Right ventricle myocardium inferior (tissue), 1 donor: Measurements from ENCODE around the gene MYH6. TPM values are rescaled to one million over a fixed set of nuclear protein-coding genes. Genes with fewer than 3 reads are reported as not detected.
"Not testable (repeated sequence)": the region's sequence is repeated elsewhere in the genome, so short reads cannot be mapped to it uniquely, and the experiment has no call there.

Source experiments
- ATAC-seq: fragments of 200-7000 bp; cut with Tn5 transposase; one replicate; pipeline ENCODE4 v1.9.1; 2020; ENCODE audit warnings: mild to moderate bottlenecking, moderate library complexity
- DNase-seq: peaks from one replicate; pipeline ENCODE4 v3.0.0; 2021; ENCODE audit errors: missing footprints
- intact Hi-C: fragments of 100-400 bp; cut with DNase I; formaldehyde crosslinking; loops from one replicate; pipeline ENCODE4 v1.11.0; 2022
- total RNA-seq: library from RNA; stranded (reverse); fragmentation: NEBNext Ultra II Directional; extraction: Animal tissue kit (Norgen Biotek cat#: 25700); gene quantifications from one replicate; pipeline ENCODE4 v1.2.1, GENCODE V29; 2021
- donor health status: DM: no; HTN: yes; CAD: no; lungs with severe emphysema.

Gene MYH6
- total RNA-seq, 1 donor from 2014 or later: 3,910 TPM

DNA sequence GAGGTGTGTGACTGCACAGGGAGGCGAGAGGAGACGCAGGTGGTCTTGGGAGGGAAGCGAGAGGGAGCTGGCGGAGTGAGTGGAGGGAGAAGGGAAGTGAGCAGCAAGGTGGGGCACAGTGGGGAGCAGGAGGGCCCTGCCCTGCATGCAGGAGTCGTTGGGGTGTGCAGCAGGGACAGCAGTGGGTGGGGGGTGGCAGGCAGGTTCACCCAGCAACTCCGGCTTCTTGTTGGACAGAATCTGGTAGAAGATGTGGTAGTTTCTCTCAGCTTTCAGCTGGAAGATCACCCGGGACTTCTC, 5.0 kb downstream of the MYH6 start:
- DNase-seq: peak; percentile 44
- intact Hi-C loops: no loop called here
- ATAC-seq: no peak

DNA sequence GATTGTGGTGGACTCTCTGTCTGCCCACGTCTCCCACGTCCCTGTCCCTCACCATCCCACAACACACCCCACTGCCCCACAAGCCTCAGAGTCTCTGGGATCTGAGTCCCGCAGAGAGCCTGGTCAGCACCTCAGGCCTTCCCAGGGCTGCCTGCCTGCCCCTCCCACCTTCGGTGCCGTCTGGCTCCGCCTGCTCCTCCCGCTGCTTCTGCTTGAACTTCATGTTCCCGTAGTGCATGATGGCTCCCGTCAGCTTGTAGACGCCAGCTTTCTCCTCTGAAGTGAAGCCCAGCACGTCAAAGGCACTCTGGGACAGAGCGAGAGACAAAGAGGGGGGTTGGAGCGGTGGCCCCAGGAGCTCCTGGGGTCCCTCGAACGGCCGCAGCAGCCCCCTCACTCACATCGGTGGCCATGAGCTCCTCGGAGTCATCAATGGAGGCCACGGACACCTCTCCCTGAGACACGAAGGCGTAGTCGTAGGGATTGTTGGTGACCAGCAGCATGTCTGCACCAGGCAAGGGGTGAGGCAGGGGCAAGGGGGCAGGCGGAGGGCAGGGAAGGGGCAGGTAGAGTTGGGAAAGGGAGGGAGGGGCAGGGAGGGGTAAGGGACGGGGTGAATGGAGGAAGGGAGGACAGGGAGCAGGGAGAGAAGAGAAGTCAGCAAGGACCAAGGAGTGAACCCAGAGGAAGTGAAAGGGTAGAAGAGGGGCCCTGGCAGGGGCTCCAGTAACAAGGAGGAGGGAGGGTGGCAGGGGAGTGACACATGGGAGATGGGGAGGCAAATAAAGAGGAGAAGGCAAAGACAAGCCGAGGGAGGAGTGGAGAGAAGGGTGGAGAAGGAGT, 5.6 kb downstream of the MYH6 start:
- ATAC-seq (no peak), DNase-seq (no peak)

DNA sequence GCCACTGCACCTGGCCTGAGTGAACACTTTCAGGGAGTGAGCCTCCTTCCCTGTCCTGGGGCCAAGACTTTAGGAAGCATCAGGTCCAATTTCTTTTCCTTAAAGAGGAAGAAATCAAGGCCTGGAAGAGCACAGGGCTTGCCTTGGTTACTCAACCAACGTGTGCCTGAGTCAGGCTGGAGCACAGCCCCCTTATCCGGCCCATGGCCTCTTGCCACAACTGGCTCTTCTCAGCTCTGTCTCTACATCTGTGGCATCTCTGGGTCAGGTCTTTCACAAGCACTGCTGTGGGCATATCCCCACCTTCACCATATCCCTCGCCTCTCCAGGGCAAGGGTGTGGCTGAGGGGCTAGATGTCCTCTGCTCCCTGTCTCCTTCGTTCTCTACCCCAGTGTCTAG, 6.8 kb downstream of the MYH6 start:
- ATAC-seq: peak; percentile 1
- DNase-seq: no peak
- intact Hi-C loops: no loop called here

More for the DNA sequence above, 5.6 kb downstream of the MYH6 start:
- intact Hi-C loops: no loop called here

DNA sequence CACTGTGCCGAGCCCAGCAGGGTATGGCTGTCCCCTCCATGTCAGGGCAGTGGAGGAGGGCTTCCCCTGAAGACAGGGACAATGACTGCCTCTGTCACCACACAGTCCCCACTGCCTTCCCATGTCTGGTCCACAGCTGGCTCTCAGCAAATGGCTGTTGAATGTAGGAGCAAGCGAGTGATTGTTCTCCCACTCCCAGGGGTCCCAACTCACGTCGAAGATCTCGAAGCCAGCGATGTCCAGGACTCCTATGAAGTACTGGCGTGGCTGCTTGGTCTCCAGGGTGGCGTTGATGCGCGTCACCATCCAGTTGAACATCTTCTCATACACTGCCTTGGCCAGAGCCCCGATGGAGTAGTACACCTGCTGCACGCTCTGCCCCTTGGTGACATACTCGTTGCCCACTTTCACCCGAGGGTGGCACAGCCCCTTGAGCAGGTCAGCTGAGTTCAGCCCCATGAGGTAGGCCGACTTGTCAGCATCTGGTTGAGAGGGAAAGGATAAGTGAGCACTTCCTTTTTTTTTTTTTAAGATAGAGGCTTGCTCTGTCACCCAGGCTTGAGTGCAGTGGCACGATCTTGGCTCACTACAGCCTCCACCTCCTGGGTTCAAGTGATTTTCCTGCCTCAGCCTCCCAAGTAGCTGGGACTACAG, 7.5 kb downstream of the MYH6 start:
- intact Hi-C loops, ATAC-seq, DNase-seq: not testable (repeated sequence)

DNA sequence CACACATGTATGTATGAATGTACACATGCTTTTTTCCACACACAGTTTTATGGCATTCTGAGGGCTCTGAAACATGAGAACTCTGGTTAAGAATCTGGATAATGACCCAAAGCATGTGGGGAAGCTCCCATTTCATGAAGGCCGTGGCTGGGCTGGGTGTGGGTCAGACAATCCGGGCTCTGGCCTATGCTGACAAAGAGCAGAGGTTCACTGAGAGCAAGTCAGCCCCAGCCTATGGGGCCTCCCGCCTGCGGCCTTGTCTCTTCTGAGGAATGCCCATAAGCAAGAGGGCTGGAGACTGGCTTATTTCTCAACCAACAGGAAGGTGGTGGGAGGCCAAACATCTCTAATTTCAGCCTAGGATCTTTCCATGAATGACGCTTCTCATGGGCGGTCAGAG, 8.5 kb downstream of the MYH6 start:
- intact Hi-C loops: no loop called here
- ATAC-seq (no peak), DNase-seq (peak; percentile 37)

DNA sequence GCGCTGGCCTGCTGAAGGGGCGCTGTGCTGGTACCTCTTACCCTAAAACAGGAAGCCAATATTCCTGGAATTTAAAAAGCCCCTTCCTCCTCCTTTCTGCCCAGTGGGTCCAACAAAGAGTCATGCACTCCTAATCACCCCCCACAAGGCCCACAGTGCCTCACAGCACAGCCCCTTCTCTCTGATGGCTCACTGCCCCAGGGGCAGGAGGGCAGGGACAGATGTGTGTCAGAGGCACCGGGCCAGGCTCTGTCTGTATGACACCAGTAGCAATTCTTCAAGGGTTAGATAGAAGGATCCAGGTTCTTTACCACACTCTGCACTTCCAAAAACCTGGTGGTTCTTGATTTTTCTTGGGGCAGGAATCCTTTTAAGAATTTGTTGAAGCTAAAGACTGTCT, 8.9 kb downstream of the MYH6 start:
- ATAC-seq (no peak), DNase-seq (peak; percentile 61)
- intact Hi-C loops: no loop called here

DNA sequence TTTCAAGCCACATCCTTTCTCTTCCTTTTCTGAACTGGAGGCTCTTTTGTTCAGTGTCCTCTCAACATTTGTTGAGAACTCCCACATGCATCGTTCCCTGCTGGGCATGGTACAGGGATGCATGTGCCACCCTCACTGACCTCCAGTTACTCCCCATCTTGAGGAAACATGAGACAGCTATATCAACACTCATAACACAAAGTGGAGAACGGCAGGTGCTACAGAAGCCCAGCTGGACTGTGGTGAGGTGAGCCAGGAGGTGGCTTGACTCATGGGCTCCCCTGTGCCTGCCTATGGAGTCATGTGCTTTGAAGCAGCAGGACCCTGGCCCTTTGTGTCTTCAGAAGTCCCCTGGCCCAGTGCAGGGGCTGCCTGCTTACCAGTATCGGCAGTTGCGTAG, 9.7 kb downstream of the MYH6 start:
- DNase-seq (peak; percentile 32), ATAC-seq (no peak)
- intact Hi-C loops: no loop called here

DNA sequence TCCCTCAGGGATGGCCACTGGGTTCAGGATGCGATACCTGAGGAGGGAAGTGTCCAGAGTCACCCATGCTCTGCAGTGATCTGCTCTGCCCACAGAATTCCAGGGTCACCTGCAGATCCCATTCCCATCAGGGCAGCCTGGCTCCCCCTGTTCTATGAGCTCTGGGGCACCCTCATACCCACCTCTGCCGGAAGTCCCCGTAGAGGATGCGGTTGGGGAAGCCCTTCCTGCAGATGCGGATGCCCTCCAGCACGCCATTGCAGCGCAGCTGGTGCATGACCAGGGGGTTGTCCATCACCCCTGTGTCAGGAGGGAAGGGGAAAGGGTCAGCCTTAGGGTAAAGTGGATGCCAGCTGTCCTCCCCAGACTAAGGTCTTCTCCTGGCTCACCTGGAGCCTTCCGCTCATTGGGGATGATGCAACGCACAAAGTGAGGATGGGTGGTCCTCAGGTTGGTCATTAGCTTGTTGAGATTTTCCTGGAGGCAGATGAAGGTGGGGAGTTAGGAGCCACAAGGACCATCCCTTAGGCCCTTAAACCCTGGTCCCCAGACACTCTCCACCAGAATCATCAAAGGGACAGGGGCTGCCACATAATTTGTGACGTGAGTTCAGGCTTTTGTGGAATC, 11.2 kb downstream of the MYH6 start:
- intact Hi-C loops: no loop called here
- no peak for DNase-seq
- peak; percentile 1 for ATAC-seq

DNA sequence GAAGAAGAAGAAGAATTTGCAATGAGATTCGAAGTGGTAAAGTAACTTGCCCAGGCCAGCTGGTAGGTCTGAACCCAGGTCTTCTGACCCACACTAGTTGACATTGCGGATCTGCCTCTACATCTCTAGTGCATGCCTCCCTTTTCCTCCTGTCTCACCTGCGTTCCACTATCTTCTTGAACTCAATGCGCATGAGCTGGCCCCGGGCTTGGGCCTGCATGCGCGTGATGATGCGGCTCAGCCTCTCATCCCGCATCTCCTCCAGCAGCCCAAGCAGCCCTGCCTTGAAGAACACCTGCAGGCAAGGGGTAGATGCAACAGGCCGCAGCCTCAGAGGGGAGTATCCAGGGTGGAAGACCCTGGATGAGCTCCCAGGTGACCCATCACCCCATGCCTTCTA, 11.9 kb downstream of the MYH6 start:
- DNase-seq (no peak), ATAC-seq (no peak)
- intact Hi-C loops: no loop called here

DNA sequence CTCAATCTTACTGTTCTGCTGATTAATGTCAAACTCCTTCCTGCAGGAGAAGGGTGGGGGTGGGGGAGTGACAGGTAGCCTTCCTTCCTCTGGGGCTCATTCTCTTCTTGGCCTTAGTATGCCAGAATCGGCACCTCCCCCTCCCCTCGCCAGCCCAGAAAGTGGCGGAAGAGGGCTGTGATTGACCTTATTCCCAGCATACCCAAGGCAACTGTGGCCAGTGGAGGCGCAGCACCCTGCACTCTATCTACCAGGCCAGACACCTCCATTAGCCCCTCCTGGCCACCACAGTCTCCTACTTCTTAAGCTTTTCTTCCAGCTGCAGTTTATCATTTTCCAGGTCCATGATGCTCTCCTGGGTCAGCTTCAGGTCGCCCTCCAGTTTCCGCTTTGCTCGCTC, 15.5 kb downstream of the MYH6 start:
- intact Hi-C loops: no loop called here
- no peak for ATAC-seq
- DNase-seq: peak; percentile 68

DNA sequence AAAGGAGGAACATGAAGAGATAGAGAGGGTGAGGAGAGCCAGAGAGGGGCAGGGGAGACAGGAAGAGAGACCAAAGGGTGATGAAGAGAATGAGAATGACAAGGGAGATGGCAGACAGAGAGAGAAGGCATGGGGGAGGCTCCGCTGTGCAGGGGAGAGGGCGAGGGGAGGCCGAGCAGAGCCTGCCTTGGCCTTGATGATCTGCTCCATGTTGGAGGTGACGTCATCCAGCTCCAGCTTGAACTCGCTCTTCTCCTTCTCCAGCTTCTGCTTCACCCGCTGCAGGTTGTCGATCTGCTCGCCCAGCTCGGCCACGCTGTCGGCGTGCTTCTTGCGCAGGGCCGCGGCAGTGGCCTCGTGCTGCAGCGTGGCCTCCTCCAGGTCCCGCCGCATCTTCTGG, 18.2 kb downstream of the MYH6 start:
- intact Hi-C loops, DNase-seq, ATAC-seq: not testable (repeated sequence)

DNA sequence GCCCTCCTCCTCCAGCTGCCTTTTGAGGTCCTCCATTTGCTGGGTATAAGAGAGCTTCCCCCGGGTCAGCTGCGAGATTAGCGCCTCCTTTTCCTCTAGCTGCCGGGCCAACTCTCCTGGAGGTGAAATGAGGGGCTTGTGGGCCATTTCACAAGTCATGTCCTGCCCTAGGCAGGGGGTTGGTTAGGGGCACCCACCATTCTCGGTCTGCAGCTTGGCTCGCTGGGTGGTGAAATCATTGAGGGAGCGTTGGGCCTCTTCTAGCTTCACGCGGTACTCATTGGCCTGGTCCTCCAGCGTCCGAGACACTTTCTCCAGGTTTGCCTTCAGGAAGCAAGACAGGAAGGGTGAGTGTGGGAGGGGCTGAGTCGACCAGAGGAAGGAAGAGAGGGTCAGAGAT, 18.7 kb downstream of the MYH6 start:
- intact Hi-C loops: no loop called here
- peak; percentile 26 for DNase-seq
- ATAC-seq: no peak

DNA sequence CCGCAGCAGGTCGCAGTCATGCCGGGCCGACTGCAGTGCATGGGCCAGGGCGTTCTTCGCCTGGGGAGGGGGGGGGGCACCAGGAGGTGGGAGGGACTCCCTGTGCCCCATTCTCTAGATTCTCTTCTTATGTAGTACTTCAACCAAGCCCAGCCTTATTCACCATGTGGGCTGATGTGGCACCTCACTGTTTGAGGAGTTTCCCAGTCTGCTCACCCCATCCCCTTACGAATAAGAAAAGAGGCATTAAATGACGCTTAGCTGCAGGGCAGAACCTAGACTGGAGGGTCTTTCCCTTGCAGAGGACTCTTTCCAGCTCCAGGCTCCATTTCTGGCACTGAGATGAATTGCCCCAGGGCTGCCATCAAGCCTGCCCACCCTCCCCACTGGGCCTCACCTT, 19.1 kb downstream of the MYH6 start:
- intact Hi-C loops: no loop called here
- no peak for ATAC-seq
- no peak for DNase-seq

DNA sequence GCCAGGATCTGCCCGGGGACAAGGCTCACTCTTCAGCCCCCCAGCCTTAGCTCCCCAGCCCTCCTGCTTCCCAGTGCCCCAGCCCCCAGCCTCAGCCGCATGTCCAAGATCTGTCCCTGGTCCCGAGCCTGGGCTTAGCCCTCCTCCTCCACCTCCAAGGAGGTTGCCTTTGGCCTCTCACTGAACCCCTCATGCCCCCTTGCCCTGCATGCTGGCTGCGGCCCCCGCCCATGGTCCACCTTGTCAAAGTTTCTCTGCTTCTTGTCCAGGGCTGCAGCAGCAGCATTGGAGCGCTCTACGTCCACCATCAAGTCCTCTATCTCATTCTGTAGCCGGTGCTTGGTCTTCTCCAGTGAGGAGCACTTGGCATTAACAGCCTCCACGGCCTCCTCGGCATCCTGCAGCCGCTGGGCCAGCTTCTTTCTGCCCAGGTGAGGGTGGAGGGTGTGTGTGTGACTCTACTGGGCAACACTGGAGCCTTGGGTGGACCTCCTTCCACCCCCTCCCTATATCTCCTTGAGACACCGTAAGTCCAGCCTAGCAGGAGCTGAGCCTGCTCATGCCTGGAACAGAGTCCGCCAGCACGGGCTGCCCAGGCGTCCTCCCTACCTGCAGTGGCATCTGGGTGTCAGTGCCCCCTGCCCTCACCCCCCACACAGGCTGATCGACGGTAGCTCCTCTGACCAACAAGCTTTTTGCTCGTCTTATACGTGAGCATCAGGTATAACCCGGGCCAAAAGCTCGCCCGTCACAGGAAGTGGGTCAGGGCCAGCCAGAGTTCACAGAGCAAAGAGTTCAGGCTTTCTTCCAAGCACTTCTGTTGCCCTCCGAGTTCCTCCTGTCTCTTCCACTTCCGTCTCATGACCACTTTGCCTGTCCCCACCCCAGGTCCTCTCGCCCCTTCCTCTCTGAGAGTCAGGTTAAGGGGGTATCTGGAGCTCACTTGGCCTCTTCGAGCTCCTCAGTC, 19.9 kb downstream of the MYH6 start:
- intact Hi-C loops: no loop called here
- no peak for ATAC-seq
- peak; percentile 57 for DNase-seq

DNA sequence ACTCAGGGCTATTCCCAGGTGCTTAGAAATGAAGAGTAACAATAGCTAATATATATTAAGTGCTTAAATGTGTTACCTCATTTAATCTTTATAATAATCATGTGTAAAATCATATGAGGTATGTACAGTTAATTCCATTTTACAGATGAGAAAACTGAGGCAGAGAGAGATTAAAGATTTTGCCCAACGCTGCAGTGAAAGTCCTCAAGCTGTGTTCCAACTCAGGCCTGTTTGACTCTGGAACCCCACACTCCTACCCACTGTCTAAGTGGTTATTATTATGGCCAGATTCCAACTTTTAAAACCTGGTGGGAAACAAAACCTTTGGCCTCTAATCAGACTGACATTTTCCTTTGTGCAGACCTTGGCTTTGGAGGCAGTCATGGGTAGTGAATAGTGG, 21.1 kb downstream of the MYH6 start:
- no peak for DNase-seq
- ATAC-seq: no peak
- intact Hi-C loops: no loop called here

DNA sequence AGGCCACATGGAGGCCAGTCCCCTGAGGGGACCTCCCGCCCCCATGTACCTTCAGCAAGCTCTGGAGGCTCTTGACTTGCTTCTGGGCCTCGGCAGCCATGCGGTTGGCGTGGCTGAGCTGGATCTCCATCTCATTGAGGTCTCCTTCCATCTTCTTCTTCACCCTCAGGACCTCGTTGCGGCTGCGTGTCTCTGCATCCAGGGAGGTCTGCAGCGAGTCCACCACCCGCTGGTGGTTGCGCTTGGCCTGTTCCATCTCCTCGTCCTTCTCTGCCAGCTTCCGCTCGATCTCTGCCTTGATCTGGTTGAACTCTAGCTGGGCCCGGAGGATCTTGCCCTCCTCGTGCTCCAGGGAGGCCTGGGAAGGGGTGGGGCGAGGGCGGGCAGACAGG, 21.8 kb downstream of the MYH6 start:
- ATAC-seq, intact Hi-C loops: not testable (repeated sequence)
- DNase-seq: peak; percentile 41

DNA sequence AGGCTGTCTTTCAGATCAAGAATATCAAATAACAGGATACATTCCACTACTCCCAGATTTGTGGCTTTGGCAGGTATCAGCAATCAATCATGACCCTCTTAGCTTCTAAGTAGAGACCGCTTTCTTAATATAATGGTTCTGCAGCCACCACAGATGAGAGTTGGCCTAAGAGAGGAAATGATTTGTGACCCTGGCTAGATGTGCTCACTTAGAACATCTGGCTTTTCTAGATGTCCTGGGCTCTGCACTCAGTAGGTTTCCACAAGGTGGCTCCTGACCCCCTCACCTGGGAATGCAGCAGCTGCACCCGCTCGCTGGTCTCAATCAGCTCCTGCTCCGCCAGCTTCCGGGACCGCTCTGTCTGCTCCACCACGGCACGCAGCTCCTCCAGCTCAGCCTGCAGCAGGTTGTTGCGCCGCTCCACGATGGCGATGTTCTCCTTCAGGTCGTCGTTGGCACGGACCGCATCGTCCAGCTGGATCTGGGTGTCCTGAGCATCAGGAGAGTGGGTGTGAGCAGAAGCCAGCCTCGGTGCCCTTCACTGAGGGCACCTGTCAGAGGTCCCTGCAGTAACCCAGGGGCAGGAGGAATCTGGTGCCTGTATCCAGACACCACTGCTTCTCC, 22.3 kb downstream of the MYH6 start:
- ATAC-seq: no peak
- peak; percentile 5 for DNase-seq
- intact Hi-C loops: no loop called here

DNA sequence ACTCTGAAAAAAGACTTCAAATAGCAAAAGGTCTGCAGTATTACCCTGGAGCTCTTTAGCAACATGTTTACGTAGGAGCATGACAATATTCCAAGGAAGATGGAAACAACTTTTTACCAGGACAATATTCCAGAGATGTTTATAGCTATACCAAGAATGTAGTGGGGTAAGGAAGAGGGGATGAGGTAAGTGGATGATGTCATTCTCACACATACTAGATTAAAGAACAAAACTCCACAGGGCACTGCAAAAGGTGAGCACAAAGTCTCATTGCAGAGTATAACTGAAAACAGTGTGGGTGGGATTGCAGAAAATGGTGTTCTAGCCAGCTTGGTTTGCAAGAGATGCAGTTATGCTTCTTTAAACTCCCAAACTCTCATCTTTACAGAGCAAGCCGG, 22.8 kb downstream of the MYH6 start:
- DNase-seq: no peak
- no peak for ATAC-seq
- intact Hi-C loops: no loop called here
